GM23338 (cell line): ENCODE measurements around the gene CLEC11A. TPM values are rescaled to one million over a fixed set of nuclear protein-coding genes. Genes with fewer than 3 reads are reported as not detected.
"Not testable (repeated sequence)": the region's sequence is repeated elsewhere in the genome, so short reads cannot be mapped to it uniquely, and the experiment has no call there.

ENCODE experiments used
- ATAC-seq: fragments of 200-7000 bp; cut with Tn5 transposase; 3 replicates; pipeline ENCODE4 v1.9.1; 2020
- DNase-seq: peaks from one replicate; pipeline ENCODE4 v3.0.0-alpha.2; 2015; ENCODE audit warnings: low spot score
- H2AFZ ChIP-seq: fragments of 200-600 bp; sonication (generic); 2 replicates; pipeline ENCODE4 v1.8.0; 2016; ENCODE audit warnings: antibody characterized with exemption, mild to moderate bottlenecking, moderate library complexity
- H3F3A ChIP-seq: fragments of 200-600 bp; sonication (generic); replicated peaks from 2 replicates; pipeline ENCODE4 v1.8.0; 2017; ENCODE audit warnings: antibody characterized with exemption, mixed run types, low read depth
- H3K27ac ChIP-seq: fragments of 200-600 bp; sonication (generic); 2 replicates; pipeline ENCODE4 v1.6.1; 2016; ENCODE audit warnings: low read depth
- H3K27me3 ChIP-seq: fragments of 200-600 bp; sonication (generic); 2 replicates; pipeline ENCODE4 v1.8.0; 2016; ENCODE audit warnings: mild to moderate bottlenecking, mixed run types, moderate library complexity; ENCODE audit not compliant: insufficient read depth
- H3K36me3 ChIP-seq: fragments of 200-600 bp; sonication (generic); 2 replicates; pipeline ENCODE4 v1.8.0; 2016; ENCODE audit warnings: mild to moderate bottlenecking; ENCODE audit not compliant: insufficient read depth
- H3K4me1 ChIP-seq: fragments of 200-600 bp; sonication (generic); 2 replicates; pipeline ENCODE4 v1.8.0; 2016; ENCODE audit warnings: mild to moderate bottlenecking, moderate library complexity; ENCODE audit not compliant: insufficient read depth
- H3K4me2 ChIP-seq: fragments of 200-600 bp; sonication (generic); 2 replicates; pipeline ENCODE4 v1.7.1; 2017; ENCODE audit warnings: mixed run types
- H3K4me3 ChIP-seq: fragments of 200-600 bp; sonication (generic); 2 replicates; pipeline ENCODE4 v1.6.1; 2016; ENCODE audit warnings: mixed run types
- H3K79me2 ChIP-seq: fragments of 200-600 bp; sonication (generic); replicated peaks from 2 replicates; pipeline ENCODE4 v1.8.0; 2017; ENCODE audit warnings: mild to moderate bottlenecking; ENCODE audit not compliant: insufficient read depth
- H3K9me2 ChIP-seq: fragments of 200-600 bp; sonication (generic); 2 replicates; pipeline ENCODE4 v1.8.0; 2017; ENCODE audit not compliant: insufficient read depth
- H4K20me1 ChIP-seq: fragments of 200-600 bp; sonication (generic); replicated peaks from 2 replicates; pipeline ENCODE4 v1.8.0; 2017; ENCODE audit warnings: mild to moderate bottlenecking; ENCODE audit not compliant: insufficient read depth
- H3K27ac Mint-ChIP-seq: 2 replicates; pipeline ENCODE4 v1.8.0; 2020; ENCODE audit warnings: inconsistent platforms, mild to moderate bottlenecking, moderate library complexity, mixed read lengths
- H3K27me3 Mint-ChIP-seq: 3 replicates; pipeline ENCODE4 v1.8.0; 2022; ENCODE audit warnings: low read depth, mild to moderate bottlenecking, moderate library complexity, mixed read lengths, inconsistent platforms; ENCODE audit not compliant: insufficient read depth, poor library complexity
- H3K36me3 Mint-ChIP-seq: 3 replicates; pipeline ENCODE4 v1.8.0; 2021; ENCODE audit warnings: low read depth, mild to moderate bottlenecking, inconsistent platforms, moderate library complexity, mixed read lengths
- H3K4me1 Mint-ChIP-seq: 3 replicates; pipeline ENCODE4 v1.8.0; 2020; ENCODE audit warnings: mild to moderate bottlenecking, inconsistent platforms, mixed read lengths
- H3K4me3 Mint-ChIP-seq: 3 replicates; pipeline ENCODE4 v1.8.0; 2021; ENCODE audit warnings: moderate library complexity, mild to moderate bottlenecking, inconsistent platforms, mixed read lengths
- H3K9me3 Mint-ChIP-seq: 3 replicates; pipeline ENCODE4 v1.8.0; 2020; ENCODE audit warnings: moderate library complexity, mild to moderate bottlenecking, inconsistent platforms, mixed read lengths
- CREB1 ChIP-seq: fragments of 250-450 bp; sonication (Bioruptor Pico); IDR thresholded peaks from 2 replicates; pipeline ENCODE4 v1.5.0; 2020; ENCODE audit warnings: low read depth, mild to moderate bottlenecking, moderate library complexity
- EZH2 ChIP-seq: fragments of 200-600 bp; sonication (generic); IDR thresholded peaks from one replicate; pipeline ENCODE4 v1.8.0; 2017; ENCODE audit warnings: antibody characterized with exemption, mild to moderate bottlenecking, low read depth; ENCODE audit not compliant: unreplicated experiment
- EZH2phosphoT487 ChIP-seq: fragments of 200-600 bp; sonication (generic); IDR thresholded peaks from one replicate; pipeline ENCODE4 v1.8.1; 2018; ENCODE audit warnings: antibody characterized with exemption; ENCODE audit not compliant: unreplicated experiment
- JUNB ChIP-seq: IDR thresholded peaks from one replicate; pipeline ENCODE4 v1.6.1; 2016; ENCODE audit warnings: antibody characterized with exemption; ENCODE audit not compliant: unreplicated experiment
- NANOG ChIP-seq: IDR thresholded peaks from 2 replicates; pipeline ENCODE4 v1.6.1; 2016; ENCODE audit warnings: antibody characterized with exemption, borderline replicate concordance
- POLR2AphosphoS5 ChIP-seq: IDR thresholded peaks from 2 replicates; pipeline ENCODE4 v1.6.1; 2016; ENCODE audit warnings: antibody characterized with exemption, low read depth
- STAT1 ChIP-seq: IDR thresholded peaks from one replicate; pipeline ENCODE4 v1.6.1; 2016; ENCODE audit warnings: antibody characterized with exemption; ENCODE audit not compliant: unreplicated experiment
- ZNF114 ChIP-seq: fragments of 250-450 bp; sonication (Bioruptor Pico); IDR thresholded peaks from 2 replicates; pipeline ENCODE4 v1.5.0; 2020; ENCODE audit warnings: mild to moderate bottlenecking, moderate library complexity
- polyA plus RNA-seq: library from polyadenylated mRNA; unstranded; fragments of >200 nt; fragmentation: Nextera tagmentation; extraction: Ambion mirVana; gene quantifications from 2 replicates; pipeline ENCODE4 v1.2.1, GENCODE V29; 2016
- total RNA-seq: library from RNA; depleted of rRNA; stranded (reverse); fragments of >200 nt; shearing (Covaris generic); gene quantifications from 2 replicates; pipeline ENCODE4 v1.2.3, GENCODE V29; 2014
- TF ChIP-seq, protein P1 (sequence below), 2 experiments: fragments of 200-600 bp in 1 of 2; sonication (generic) in 1 of 2; conservative IDR thresholded peaks; 2 replicates each; pipeline versions ENCODE4 v1.5.1 to v1.6.1; 2016 to 2017; ENCODE audit warnings: antibody characterized with exemption in 2 of 2, low read depth in 2 of 2, mild to moderate bottlenecking in 2 of 2, moderate library complexity in 1 of 2
- TF ChIP-seq, protein P2 (sequence below): IDR thresholded peaks from one replicate; pipeline ENCODE4 v1.6.1; 2018; ENCODE audit warnings: antibody characterized with exemption; ENCODE audit not compliant: unreplicated experiment

The CLEC11A gene
- total and polyA plus RNA-seq, 2 experiments from 2014 or later, result 8.0 to 15.5 TPM

DNA sequence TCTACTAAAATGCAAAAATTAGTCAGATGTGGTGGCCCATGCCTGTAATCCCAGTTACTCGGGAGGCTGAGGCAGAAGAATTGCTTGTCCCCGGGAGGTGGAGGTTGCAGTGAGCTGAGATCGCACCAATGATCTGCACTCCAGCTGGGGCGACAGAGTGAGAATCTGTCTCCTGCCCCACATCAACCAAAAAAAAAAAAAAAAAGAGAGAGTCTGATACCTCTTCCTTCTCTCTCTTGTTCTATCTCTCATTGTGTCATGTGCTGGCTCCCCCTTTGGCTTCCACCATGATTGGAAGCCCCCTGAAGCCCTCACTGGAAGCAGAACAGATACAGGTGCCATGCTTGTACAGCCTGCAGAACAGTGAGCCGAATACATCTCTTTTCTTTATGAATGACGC is 20.4 kb downstream of the CLEC11A start (continued):
- TF ChIP-seq, protein P1, sequence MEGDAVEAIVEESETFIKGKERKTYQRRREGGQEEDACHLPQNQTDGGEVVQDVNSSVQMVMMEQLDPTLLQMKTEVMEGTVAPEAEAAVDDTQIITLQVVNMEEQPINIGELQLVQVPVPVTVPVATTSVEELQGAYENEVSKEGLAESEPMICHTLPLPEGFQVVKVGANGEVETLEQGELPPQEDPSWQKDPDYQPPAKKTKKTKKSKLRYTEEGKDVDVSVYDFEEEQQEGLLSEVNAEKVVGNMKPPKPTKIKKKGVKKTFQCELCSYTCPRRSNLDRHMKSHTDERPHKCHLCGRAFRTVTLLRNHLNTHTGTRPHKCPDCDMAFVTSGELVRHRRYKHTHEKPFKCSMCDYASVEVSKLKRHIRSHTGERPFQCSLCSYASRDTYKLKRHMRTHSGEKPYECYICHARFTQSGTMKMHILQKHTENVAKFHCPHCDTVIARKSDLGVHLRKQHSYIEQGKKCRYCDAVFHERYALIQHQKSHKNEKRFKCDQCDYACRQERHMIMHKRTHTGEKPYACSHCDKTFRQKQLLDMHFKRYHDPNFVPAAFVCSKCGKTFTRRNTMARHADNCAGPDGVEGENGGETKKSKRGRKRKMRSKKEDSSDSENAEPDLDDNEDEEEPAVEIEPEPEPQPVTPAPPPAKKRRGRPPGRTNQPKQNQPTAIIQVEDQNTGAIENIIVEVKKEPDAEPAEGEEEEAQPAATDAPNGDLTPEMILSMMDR (conservative IDR thresholded peaks at IDR 0.05; ENCODE audit: low read depth in 2 of 2), result no peak
- no peak for TF ChIP-seq EZH2
- no peak for TF ChIP-seq JUNB
- no peak for TF ChIP-seq EZH2phosphoT487
- TF ChIP-seq CREB1 (CRISPR knock-in tag), result no peak
- no peak for TF ChIP-seq STAT1
- no peak for TF ChIP-seq NANOG

- TF ChIP-seq ZNF114 (CRISPR knock-in tag) (no peak), EZH2phosphoT487 (no peak), CREB1 (CRISPR knock-in tag) (no peak), POLR2AphosphoS5 (no peak), EZH2 (no peak), JUNB (no peak), NANOG (no peak)
- TF ChIP-seq, protein P1 (conservative IDR thresholded peaks at IDR 0.05; ENCODE audit: low read depth in 2 of 2), result no peak
- TF ChIP-seq, protein P2, sequence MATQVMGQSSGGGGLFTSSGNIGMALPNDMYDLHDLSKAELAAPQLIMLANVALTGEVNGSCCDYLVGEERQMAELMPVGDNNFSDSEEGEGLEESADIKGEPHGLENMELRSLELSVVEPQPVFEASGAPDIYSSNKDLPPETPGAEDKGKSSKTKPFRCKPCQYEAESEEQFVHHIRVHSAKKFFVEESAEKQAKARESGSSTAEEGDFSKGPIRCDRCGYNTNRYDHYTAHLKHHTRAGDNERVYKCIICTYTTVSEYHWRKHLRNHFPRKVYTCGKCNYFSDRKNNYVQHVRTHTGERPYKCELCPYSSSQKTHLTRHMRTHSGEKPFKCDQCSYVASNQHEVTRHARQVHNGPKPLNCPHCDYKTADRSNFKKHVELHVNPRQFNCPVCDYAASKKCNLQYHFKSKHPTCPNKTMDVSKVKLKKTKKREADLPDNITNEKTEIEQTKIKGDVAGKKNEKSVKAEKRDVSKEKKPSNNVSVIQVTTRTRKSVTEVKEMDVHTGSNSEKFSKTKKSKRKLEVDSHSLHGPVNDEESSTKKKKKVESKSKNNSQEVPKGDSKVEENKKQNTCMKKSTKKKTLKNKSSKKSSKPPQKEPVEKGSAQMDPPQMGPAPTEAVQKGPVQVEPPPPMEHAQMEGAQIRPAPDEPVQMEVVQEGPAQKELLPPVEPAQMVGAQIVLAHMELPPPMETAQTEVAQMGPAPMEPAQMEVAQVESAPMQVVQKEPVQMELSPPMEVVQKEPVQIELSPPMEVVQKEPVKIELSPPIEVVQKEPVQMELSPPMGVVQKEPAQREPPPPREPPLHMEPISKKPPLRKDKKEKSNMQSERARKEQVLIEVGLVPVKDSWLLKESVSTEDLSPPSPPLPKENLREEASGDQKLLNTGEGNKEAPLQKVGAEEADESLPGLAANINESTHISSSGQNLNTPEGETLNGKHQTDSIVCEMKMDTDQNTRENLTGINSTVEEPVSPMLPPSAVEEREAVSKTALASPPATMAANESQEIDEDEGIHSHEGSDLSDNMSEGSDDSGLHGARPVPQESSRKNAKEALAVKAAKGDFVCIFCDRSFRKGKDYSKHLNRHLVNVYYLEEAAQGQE, result no peak
- Mint-ChIP-seq H3K4me1 (no peaks in the 10 kb centered on the region), H3K4me3 (no peak overlapping the region)
Measured at GRCh38 chr19:50745221-50745620, 22.1 kb downstream of the CLEC11A start.

GRCh38 chr19:50747141-50747540 is 24.0 kb downstream of the CLEC11A start:
- H3F3A ChIP-seq, H4K20me1 ChIP-seq, H3K27ac Mint-ChIP-seq, H3K4me3 Mint-ChIP-seq, H3K9me2 ChIP-seq, H3K4me2 ChIP-seq, ATAC-seq, H3K27me3 Mint-ChIP-seq, H3K27ac ChIP-seq, H3K79me2 ChIP-seq, H3K4me1 Mint-ChIP-seq, H3K4me3 ChIP-seq, H3K36me3 ChIP-seq, DNase-seq, H3K27me3 ChIP-seq, H3K4me1 ChIP-seq: not testable (repeated sequence)
- H2AFZ ChIP-seq, result 0 out of 2 replicates have a peak overlapping the region, but pooled peaks have one; percentile 63
- Mint-ChIP-seq H3K9me3 (peaks cover 88% of the 10 kb centered on the region), H3K36me3 (peaks cover 29% of the 10 kb centered on the region)

More at GRCh38 chr19:50745221-50745620, 22.1 kb downstream of the CLEC11A start:
- H3K9me3 Mint-ChIP-seq, result peaks cover 91% of the 10 kb centered on the region
- Histone ChIP-seq H3K27ac (no peak overlapping the region), H3K4me2 (no peak overlapping the region), H3K79me2 (no peaks in the 10 kb centered on the region), H3K9me2 (no peaks in the 10 kb centered on the region), H2AFZ (no peak overlapping the region), H3K27me3 (no peaks in the 10 kb centered on the region), H3K4me3 (no peak overlapping the region), H3K4me1 (no peaks in the 10 kb centered on the region), H3K36me3 (no peaks in the 10 kb centered on the region), H4K20me1 (no peaks in the 10 kb centered on the region), H3F3A (no peaks in the 10 kb centered on the region)
- peaks cover 38% of the 10 kb centered on the region for H3K36me3 Mint-ChIP-seq
- ATAC-seq, result no peak
- H3K27me3 Mint-ChIP-seq, result peaks cover 4% of the 10 kb centered on the region
- DNase-seq, result no peak
- H3K27ac Mint-ChIP-seq, result no peak overlapping the region
